Measurements from ENCODE around the gene ADGRG2.

The ADGRG2 gene

GRCh38 chrX:19063030-19063429, 59.2 kb downstream of the ADGRG2 start:
- WGBS (ENCODE audit: extremely low coverage, insufficient coverage, low lambda C conversion rate) = no CpG with 5 or more reads among the region's 8 CpGs
- no peak overlapping the region for H2AK5ac ChIP-seq (ENCODE audit: low read length)
- no peaks in the 10 kb centered on the region for H3K36me3 ChIP-seq (ENCODE audit: control insufficient read depth, insufficient read depth, low read length)
- H2BK5ac ChIP-seq (ENCODE audit: low read length) = no peak overlapping the region
- no peak overlapping the region for H3K56ac ChIP-seq (ENCODE audit: low read length)
- no peak overlapping the region for H3K27ac ChIP-seq (ENCODE audit: low read depth, low read length)
- H3K79me1 ChIP-seq (ENCODE audit: low read length) = no peaks in the 10 kb centered on the region
- H3K27me3 ChIP-seq (ENCODE audit: insufficient read depth, low read length, poor library complexity) = no peaks in the 10 kb centered on the region
- H3K4ac ChIP-seq (ENCODE audit: low read depth, low read length) = no peak overlapping the region
- H3K4me1 ChIP-seq (ENCODE audit: control insufficient read depth, low read depth, low read length) = peaks cover 2% of the 10 kb centered on the region
- no peak overlapping the region for H4K5ac ChIP-seq (ENCODE audit: low read length)
- H3K23ac ChIP-seq (ENCODE audit: low read length) = no peak overlapping the region
- no peak overlapping the region for H3K4me2 ChIP-seq (ENCODE audit: low read length)
- H3K18ac ChIP-seq (ENCODE audit: low read length) = no peak overlapping the region
- no peak overlapping the region for H2BK15ac ChIP-seq (replicated peaks; ENCODE audit: low read depth)
- no peak overlapping the region for H3K4me3 ChIP-seq (ENCODE audit: low read length)
- no peak overlapping the region for H2BK120ac ChIP-seq (ENCODE audit: low read depth, low read length)
- H3K79me2 ChIP-seq (ENCODE audit: control insufficient read depth, insufficient read depth, low read length) = no peaks in the 10 kb centered on the region
- H4K8ac ChIP-seq (ENCODE audit: low read depth, low read length) = no peak overlapping the region
- no peak overlapping the region for H3K9ac ChIP-seq (ENCODE audit: low read length)
- no peak for DNase-seq

- H3K4ac ChIP-seq (ENCODE audit: low read depth, low read length) = no peak overlapping the region
- H3K4me3 ChIP-seq (ENCODE audit: low read length) = no peak overlapping the region
- H3K18ac ChIP-seq (ENCODE audit: low read length) = no peak overlapping the region
- no peaks in the 10 kb centered on the region for H3K27me3 ChIP-seq (ENCODE audit: insufficient read depth, low read length, poor library complexity)
- no peak overlapping the region for H3K4me2 ChIP-seq (ENCODE audit: low read length)
- no peaks in the 10 kb centered on the region for H3K79me1 ChIP-seq (ENCODE audit: low read length)
- no peak overlapping the region for H3K27ac ChIP-seq (ENCODE audit: low read depth, low read length)
- no peak overlapping the region for H2BK15ac ChIP-seq (replicated peaks; ENCODE audit: low read depth)
- no peak overlapping the region for H3K23ac ChIP-seq (ENCODE audit: low read length)
- no peaks in the 10 kb centered on the region for H3K36me3 ChIP-seq (ENCODE audit: control insufficient read depth, insufficient read depth, low read length)
- H3K4me1 ChIP-seq (ENCODE audit: control insufficient read depth, low read depth, low read length) = peaks cover 2% of the 10 kb centered on the region
- H2BK5ac ChIP-seq (ENCODE audit: low read length) = no peak overlapping the region
- H3K79me2 ChIP-seq (ENCODE audit: control insufficient read depth, insufficient read depth, low read length) = no peaks in the 10 kb centered on the region
- H3K56ac ChIP-seq (ENCODE audit: low read length) = no peak overlapping the region
- H4K8ac ChIP-seq (ENCODE audit: low read depth, low read length) = no peak overlapping the region
- H4K5ac ChIP-seq (ENCODE audit: low read length) = no peak overlapping the region
- WGBS (ENCODE audit: extremely low coverage, insufficient coverage, low lambda C conversion rate) = no CpG with 5 or more reads among the region's 6 CpGs
- no peak overlapping the region for H2BK120ac ChIP-seq (ENCODE audit: low read depth, low read length)
- H2AK5ac ChIP-seq (ENCODE audit: low read length) = no peak overlapping the region
- no peak overlapping the region for H3K9ac ChIP-seq (ENCODE audit: low read length)
- no peak for DNase-seq
Observed at GRCh38 chrX:19059067-19059466, 63.2 kb downstream of the ADGRG2 start.

- no CpG with 5 or more reads among the region's 2 CpGs for WGBS (ENCODE audit: extremely low coverage, insufficient coverage, low lambda C conversion rate)
- H2BK120ac ChIP-seq (ENCODE audit: low read depth, low read length) = no peak overlapping the region
Observed at GRCh38 chrX:19057856-19058255, 64.4 kb downstream of the ADGRG2 start.

GRCh38 chrX:19049110-19049509, 73.2 kb downstream of the ADGRG2 start:
- no peak overlapping the region for H3K4me3 ChIP-seq (ENCODE audit: low read length)
- no peak overlapping the region for H3K56ac ChIP-seq (ENCODE audit: low read length)
- H2BK120ac ChIP-seq (ENCODE audit: low read depth, low read length) = no peak overlapping the region
- no CpG with 5 or more reads among the region's 5 CpGs for WGBS (ENCODE audit: extremely low coverage, insufficient coverage, low lambda C conversion rate)
- H2AK5ac ChIP-seq (ENCODE audit: low read length) = no peak overlapping the region
- no peak overlapping the region for H4K5ac ChIP-seq (ENCODE audit: low read length)
- DNase-seq = no peak
- H3K4me1 ChIP-seq (ENCODE audit: control insufficient read depth, low read depth, low read length) = no peaks in the 10 kb centered on the region
- no peak overlapping the region for H2BK5ac ChIP-seq (ENCODE audit: low read length)
- no peak overlapping the region for H3K18ac ChIP-seq (ENCODE audit: low read length)
- no peak overlapping the region for H3K9ac ChIP-seq (ENCODE audit: low read length)
- no peak overlapping the region for H3K23ac ChIP-seq (ENCODE audit: low read length)
- no peaks in the 10 kb centered on the region for H3K36me3 ChIP-seq (ENCODE audit: control insufficient read depth, insufficient read depth, low read length)
- no peak overlapping the region for H3K4ac ChIP-seq (ENCODE audit: low read depth, low read length)
- no peak overlapping the region for H3K27ac ChIP-seq (ENCODE audit: low read depth, low read length)
- H3K79me2 ChIP-seq (ENCODE audit: control insufficient read depth, insufficient read depth, low read length) = no peaks in the 10 kb centered on the region
- no peaks in the 10 kb centered on the region for H3K79me1 ChIP-seq (ENCODE audit: low read length)
- H2BK15ac ChIP-seq (replicated peaks; ENCODE audit: low read depth) = no peak overlapping the region
- no peak overlapping the region for H4K8ac ChIP-seq (ENCODE audit: low read depth, low read length)
- no peak overlapping the region for H3K4me2 ChIP-seq (ENCODE audit: low read length)
- no peaks in the 10 kb centered on the region for H3K27me3 ChIP-seq (ENCODE audit: insufficient read depth, low read length, poor library complexity)

More at GRCh38 chrX:19057856-19058255, 64.4 kb downstream of the ADGRG2 start:
- no peak for DNase-seq
- no peak overlapping the region for H3K4ac ChIP-seq (ENCODE audit: low read depth, low read length)
- H3K27ac ChIP-seq (ENCODE audit: low read depth, low read length) = no peak overlapping the region
- H3K9ac ChIP-seq (ENCODE audit: low read length) = no peak overlapping the region
- no peak overlapping the region for H3K23ac ChIP-seq (ENCODE audit: low read length)
- no peak overlapping the region for H3K18ac ChIP-seq (ENCODE audit: low read length)
- no peak overlapping the region for H2BK15ac ChIP-seq (replicated peaks; ENCODE audit: low read depth)
- no peak overlapping the region for H2BK5ac ChIP-seq (ENCODE audit: low read length)
- H3K56ac ChIP-seq (ENCODE audit: low read length) = no peak overlapping the region
- H4K8ac ChIP-seq (ENCODE audit: low read depth, low read length) = no peak overlapping the region
- H3K4me1 ChIP-seq (ENCODE audit: control insufficient read depth, low read depth, low read length) = no peaks in the 10 kb centered on the region
- no peak overlapping the region for H3K4me2 ChIP-seq (ENCODE audit: low read length)
- H3K79me1 ChIP-seq (ENCODE audit: low read length) = no peaks in the 10 kb centered on the region
- no peak overlapping the region for H3K4me3 ChIP-seq (ENCODE audit: low read length)
- H3K79me2 ChIP-seq (ENCODE audit: control insufficient read depth, insufficient read depth, low read length) = no peaks in the 10 kb centered on the region
- no peak overlapping the region for H4K5ac ChIP-seq (ENCODE audit: low read length)
- no peak overlapping the region for H2AK5ac ChIP-seq (ENCODE audit: low read length)
- no peaks in the 10 kb centered on the region for H3K27me3 ChIP-seq (ENCODE audit: insufficient read depth, low read length, poor library complexity)
- no peaks in the 10 kb centered on the region for H3K36me3 ChIP-seq (ENCODE audit: control insufficient read depth, insufficient read depth, low read length)

GRCh38 chrX:19046343-19047215, 75.7 kb downstream of the ADGRG2 start:
- Histone ChIP-seq H2BK120ac (ENCODE audit: low read depth, low read length) (no peak overlapping the region), H3K79me2 (ENCODE audit: control insufficient read depth, insufficient read depth, low read length) (no peaks in the 10 kb centered on the region), H4K5ac (ENCODE audit: low read length) (no peak overlapping the region), H2BK5ac (ENCODE audit: low read length) (no peak overlapping the region), H3K4me1 (ENCODE audit: control insufficient read depth, low read depth, low read length) (no peaks in the 10 kb centered on the region), H2BK15ac (replicated peaks; ENCODE audit: low read depth) (no peak overlapping the region), H3K79me1 (ENCODE audit: low read length) (no peaks in the 10 kb centered on the region), H3K18ac (ENCODE audit: low read length) (no peak overlapping the region), H3K4me2 (ENCODE audit: low read length) (no peak overlapping the region), H3K23ac (ENCODE audit: low read length) (no peak overlapping the region), H3K4me3 (ENCODE audit: low read length) (no peak overlapping the region), H3K36me3 (ENCODE audit: control insufficient read depth, insufficient read depth, low read length) (no peaks in the 10 kb centered on the region), H3K27me3 (ENCODE audit: insufficient read depth, low read length, poor library complexity) (no peaks in the 10 kb centered on the region), H3K4ac (ENCODE audit: low read depth, low read length) (no peak overlapping the region), H3K56ac (ENCODE audit: low read length) (no peak overlapping the region), H2AK5ac (ENCODE audit: low read length) (no peak overlapping the region), H4K8ac (ENCODE audit: low read depth, low read length) (no peak overlapping the region), H3K27ac (ENCODE audit: low read depth, low read length) (no peak overlapping the region), H3K9ac (ENCODE audit: low read length) (no peak overlapping the region)
- DNase-seq = no peak
- WGBS (ENCODE audit: extremely low coverage, insufficient coverage, low lambda C conversion rate) = no CpG with 5 or more reads among the region's 8 CpGs

- H3K18ac ChIP-seq (ENCODE audit: low read length) = no peak overlapping the region
- H3K4me1 ChIP-seq (ENCODE audit: control insufficient read depth, low read depth, low read length) = no peaks in the 10 kb centered on the region
- H3K27ac ChIP-seq (ENCODE audit: low read depth, low read length) = no peak overlapping the region
- DNase-seq = no peak
- no peak overlapping the region for H3K4ac ChIP-seq (ENCODE audit: low read depth, low read length)
- no peak overlapping the region for H3K23ac ChIP-seq (ENCODE audit: low read length)
- no peak overlapping the region for H2BK120ac ChIP-seq (ENCODE audit: low read depth, low read length)
- no peak overlapping the region for H2BK15ac ChIP-seq (replicated peaks; ENCODE audit: low read depth)
- H3K56ac ChIP-seq (ENCODE audit: low read length) = no peak overlapping the region
- H3K9ac ChIP-seq (ENCODE audit: low read length) = no peak overlapping the region
- no peaks in the 10 kb centered on the region for H3K27me3 ChIP-seq (ENCODE audit: insufficient read depth, low read length, poor library complexity)
- no peak overlapping the region for H2BK5ac ChIP-seq (ENCODE audit: low read length)
- H3K4me2 ChIP-seq (ENCODE audit: low read length) = no peak overlapping the region
- no peaks in the 10 kb centered on the region for H3K36me3 ChIP-seq (ENCODE audit: control insufficient read depth, insufficient read depth, low read length)
- H3K79me2 ChIP-seq (ENCODE audit: control insufficient read depth, insufficient read depth, low read length) = no peaks in the 10 kb centered on the region
- WGBS (ENCODE audit: extremely low coverage, insufficient coverage, low lambda C conversion rate) = no CpG with 5 or more reads among the region's 3 CpGs
- no peak overlapping the region for H4K5ac ChIP-seq (ENCODE audit: low read length)
- H2AK5ac ChIP-seq (ENCODE audit: low read length) = no peak overlapping the region
- H3K4me3 ChIP-seq (ENCODE audit: low read length) = no peak overlapping the region
- no peak overlapping the region for H4K8ac ChIP-seq (ENCODE audit: low read depth, low read length)
- H3K79me1 ChIP-seq (ENCODE audit: low read length) = no peaks in the 10 kb centered on the region
Observed at GRCh38 chrX:19040373-19040772, 81.9 kb downstream of the ADGRG2 start.
